Activated CD8-positive, alpha-beta memory T cell treated with anti-CD3 and anti-CD28 coated beads for 1 hour (primary cell): ENCODE results near the gene STAG1.
"Not testable (repeated sequence)": the region's sequence is repeated elsewhere in the genome, so short reads cannot be mapped to it uniquely, and the experiment has no call there.

Source experiments
- DNase-seq, 2 donors: peaks; one replicate each; pipeline ENCODE4 v3.0.0-alpha.2; 2020; ENCODE audit warnings: low read depth in 1 of 2; ENCODE audit errors: extremely low read depth in 1 of 2

STAG1 gene

DNA sequence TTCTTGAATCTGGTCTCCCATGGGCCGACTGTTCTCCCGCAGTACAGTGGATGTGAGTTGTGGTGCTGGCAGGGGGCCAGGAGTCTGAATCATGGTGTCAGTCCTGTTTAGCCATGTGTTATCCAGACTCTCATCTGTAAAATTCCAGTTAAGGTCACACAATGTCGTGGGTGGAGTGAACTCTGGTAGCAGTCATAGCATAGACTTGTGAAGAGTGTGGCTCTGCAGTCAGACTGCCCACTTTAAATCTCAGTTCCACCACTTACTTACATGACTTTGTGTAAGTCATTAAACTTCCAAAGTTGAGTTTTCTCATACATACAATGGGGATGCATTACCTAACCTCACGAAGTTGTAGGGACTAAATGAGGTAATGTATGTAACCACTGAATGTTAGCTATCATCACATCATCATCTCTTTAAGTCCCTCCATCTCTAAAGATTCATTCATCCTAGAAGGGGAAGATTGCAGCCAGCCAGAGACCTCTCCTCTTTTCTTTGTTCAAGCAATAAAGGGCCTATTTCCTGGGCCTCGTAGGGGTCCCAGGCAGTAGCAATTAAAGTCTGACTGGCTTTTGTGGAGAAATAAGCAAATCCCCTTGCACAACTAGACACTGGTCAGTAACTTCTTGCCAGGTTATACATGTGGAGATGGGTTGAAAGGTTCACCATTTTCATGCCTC lies 408.2 kb downstream of the STAG1 start:
- no peak for DNase-seq

DNA sequence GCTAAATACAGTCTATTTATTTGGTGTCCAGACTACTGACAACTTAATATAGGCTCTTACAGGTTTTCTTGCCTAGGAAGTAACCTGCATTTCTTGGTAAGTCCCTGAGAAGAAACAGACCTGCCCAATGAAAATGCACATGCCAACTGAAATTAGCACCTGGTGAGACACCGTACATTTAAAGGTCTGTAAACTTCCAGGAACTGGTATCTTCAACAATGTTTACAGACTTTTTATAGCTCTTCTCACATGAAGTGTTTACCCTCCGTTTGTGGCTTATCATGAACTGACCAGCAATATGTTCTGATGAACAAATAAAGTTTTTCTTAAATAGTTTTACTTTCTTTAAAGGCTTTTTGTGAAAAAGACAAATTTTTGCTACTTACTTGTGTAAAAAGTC lies 408.7 kb downstream of the STAG1 start:
- DNase-seq, result no peak

DNA sequence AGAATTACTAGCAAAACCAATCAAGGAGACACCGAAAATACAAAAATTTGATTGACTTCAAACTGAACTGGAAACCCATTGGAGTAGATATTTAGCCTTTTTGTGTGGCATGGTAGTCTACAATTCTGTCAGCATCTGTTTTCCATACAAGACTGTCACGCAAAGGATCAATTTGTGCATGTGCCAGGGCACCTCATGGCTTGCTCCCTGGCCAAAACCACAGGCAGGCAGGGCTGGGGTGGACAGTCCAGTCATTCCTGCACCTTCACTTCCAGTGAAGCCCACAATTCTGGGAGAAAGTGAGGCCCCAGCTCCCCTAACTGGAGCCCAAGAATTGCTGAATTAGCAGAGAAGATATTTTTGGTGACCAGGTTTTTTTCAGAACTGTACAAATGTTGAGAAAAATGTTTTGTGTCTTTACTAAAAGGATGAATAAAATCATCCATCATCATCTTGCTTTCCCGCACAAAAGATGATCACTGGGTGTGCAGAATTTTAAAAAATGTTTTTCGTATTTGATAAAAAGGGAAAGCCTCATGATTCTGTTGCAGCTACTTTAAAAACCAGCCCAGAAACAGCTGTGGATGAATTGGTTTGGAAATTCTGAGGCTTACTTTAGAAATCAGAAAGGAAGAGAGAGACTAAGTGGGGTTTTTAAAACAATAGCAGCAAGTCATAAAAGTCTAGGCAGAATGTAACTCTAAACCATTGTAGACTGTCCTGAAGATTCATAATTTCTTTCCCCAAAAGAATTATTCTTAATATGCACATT lies 415.7 kb downstream of the STAG1 start:
- DNase-seq, result no peak

DNA sequence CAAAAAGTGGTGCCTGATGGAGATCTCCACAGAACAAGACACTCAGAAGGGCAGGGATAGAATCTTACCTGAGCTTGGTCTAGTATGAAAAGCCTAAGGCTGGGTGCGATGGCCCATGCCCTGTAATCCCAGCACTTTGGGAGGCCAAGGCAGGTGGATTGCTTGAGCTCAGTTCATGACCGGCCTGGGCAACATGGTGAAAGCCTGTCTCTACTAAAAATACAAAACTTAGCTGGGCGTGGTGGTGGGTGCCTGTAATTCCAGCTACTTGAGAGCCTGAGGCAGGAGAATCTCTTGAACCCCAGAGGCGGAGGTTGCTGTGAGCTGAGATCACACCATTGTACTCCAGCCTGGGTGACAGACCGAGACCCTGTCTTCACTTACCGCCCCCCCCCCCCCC lies 417.5 kb downstream of the STAG1 start:
- DNase-seq, result not testable (repeated sequence)

DNA sequence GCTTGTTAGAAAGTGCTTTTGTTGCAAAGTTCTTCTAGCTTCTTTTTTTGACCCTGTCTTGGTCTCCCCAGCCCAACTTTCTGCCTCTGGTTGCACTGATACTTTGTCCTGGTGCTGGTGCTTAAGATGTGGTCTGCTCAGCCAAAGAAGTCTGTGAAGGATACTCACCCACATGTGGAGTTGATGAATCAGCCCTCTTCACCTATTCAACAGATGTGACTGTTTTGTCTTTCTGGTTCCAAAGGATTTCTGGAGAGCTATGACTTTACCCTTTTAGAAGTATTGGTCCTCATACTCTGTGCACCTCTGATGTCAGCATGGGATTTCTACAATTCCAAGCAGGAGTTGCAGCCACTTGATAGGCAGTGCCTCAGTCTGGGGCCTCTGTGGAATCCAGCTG lies 418.0 kb downstream of the STAG1 start:
- DNase-seq, result no peak

DNA sequence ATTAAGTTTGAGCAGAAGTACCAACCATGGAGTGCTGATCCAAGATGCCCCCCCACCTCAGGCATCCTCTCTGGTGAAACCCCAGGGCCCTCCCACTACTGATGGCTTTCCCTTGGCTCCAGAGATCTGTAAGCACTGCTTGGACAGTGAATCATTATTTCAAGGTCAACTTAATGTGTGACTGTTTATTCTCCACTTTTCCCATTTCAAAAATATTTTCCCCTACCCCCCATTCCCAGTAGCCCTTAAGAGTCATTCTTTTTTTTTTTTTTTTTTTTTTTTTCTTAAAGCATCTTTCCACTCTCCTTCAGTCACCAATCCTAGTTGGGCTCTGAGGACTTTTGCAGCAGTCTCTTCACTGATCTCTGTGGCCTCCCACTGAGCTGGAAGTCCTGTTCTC lies 419.4 kb downstream of the STAG1 start:
- DNase-seq, result no peak

DNA sequence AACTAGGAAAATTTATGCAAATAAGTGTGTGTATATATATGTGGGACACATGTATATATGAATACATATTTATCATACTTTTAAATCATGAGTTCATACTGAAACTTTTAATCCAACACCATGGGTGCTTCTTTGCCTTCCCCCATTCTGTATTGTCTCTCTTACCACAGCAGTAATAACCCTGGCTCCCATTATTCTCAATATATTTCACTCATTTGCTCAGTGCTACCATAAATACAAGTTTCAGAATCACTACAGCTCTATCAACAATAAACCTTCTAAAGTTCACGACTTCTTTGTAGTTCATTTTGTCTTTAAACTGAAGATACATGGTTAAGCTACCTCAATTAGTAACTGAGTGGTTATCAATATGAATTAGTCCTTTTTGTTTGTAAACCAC lies 419.9 kb downstream of the STAG1 start:
- DNase-seq, result no peak

DNA sequence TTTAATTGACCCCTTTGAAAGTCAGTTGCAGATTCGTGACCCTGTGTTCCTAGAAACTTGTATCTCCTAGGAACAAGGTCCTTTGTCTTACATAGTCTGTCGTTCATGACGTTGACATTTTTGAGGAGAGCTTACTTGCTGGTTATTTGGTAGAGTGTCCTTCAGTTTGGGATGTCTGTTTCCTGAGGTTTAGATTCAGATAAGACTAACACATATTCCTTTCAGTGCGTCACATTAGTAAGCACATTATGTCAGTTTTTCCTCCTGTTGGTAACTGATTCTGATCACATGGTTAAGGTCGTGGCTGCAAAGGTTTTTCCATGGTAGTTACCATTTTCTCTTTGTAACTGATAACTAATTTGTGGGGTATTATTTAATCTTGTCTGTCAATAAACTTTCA lies 421.3 kb downstream of the STAG1 start:
- no peak for DNase-seq

DNA sequence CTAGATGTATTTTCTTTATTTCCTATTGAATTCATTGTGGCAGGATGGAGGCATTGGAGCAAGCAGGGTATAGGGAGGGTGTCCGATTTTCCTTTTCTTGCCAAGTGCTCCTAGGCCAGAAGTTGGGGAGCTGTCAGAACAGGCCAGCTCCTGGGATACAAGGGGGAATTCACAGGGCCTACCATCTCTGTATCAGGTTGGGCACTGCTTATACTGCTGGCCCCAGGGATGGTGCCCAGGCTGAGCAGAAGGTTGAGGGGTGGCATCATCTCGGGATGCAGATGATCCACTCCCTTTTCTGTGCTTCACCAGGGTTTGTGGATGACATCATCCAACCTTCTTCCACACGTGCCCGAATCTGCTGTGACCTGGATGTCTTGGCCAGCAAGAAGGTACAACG lies 422.6 kb downstream of the STAG1 start:
- DNase-seq, result no peak

DNA sequence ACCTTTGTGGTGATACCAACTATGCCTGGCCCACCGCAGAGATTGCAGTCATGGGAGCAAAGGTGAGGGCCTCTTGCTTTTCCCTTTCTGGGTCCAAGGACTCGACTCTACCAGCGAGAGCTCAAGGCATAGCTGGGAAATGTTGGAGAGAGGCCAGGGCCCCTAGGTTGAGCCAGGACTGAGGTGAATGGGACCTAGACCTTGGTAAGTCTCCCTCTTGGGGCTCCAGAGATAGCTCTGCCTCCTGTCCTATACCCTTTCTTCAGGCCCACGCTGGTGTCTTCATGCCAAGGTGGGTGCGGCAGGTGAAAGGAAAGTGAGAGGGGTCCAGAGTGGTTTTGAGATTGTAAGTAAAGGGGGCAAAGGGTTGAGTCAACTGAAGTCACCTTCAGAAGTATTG lies 424.5 kb downstream of the STAG1 start:
- no peak for DNase-seq

DNA sequence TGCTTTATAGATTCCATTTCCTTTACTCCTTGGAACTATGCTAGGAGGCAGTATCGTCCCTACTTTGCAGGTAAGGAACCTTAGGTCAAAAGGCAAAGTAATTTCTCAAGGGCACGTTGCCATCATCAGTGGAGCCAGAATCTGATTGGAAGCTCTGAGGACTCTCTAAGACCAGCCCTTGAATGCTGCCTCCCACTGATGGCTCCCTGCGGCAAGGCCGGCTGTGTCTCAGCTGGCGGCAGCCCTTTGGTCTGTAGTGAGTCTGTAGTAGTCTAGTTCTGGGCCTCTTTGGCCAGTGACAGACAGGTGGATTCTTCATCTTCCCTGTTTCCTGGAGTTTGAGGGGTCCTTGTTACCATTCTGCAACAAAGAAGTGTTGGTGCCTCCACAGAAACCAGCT lies 425.9 kb downstream of the STAG1 start:
- no peak for DNase-seq

DNA sequence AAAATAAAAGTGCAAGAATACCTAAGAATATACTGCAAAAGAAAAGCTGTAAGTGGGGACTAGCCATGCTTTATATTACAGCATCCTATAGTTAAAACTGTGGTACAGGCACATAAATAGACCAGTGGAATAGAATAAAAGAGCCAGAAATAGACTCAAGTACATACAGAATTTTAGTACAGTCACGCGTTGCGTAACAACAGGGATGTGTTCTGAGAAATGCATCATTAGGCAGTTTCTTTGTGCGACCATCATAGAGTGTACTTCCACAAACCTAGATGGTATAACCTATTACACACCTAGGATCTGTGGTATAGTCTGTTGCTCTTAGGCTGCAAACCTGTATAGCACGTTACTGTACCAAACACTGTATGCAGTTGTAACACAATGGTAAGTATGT lies 440.2 kb downstream of the STAG1 start:
- no peak for DNase-seq

DNA sequence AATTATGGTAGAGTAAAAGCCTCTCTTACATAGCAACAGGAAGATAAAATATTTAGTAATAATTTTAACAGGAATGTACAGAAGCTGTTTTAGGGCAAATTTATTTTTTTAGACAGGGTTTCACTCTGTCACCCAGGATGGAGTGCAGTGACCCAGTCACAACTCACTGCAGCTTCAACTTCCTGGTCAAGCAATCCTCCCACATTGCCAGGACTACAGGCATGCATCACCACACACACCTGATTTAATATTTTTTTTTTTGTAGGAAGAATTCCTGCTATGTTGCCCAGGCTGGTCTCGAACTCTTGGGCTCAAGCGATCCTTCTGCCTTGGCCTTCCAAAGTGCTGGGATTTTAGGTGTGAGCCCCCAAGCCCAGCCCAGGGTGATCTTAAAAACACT lies 440.9 kb downstream of the STAG1 start:
- no peak for DNase-seq

DNA sequence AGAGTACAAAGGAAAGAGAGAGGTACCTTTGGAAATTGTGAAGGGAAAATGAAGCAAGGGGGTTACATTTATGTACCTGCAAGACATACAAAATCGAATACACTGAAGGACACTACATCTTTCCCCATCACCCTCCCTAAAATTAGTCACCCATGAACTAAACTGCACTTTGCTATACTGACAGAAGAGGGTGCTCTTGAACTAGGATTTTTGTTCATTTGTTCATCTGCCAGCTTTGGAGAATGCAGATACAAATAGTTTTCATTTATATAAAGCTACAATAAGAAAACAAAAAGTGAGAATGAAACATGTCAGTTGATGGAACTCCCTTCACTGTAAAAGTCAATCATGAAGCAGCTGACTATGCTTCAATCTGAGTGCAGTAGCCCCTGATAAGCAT lies 446.3 kb downstream of the STAG1 start:
- no peak for DNase-seq

DNA sequence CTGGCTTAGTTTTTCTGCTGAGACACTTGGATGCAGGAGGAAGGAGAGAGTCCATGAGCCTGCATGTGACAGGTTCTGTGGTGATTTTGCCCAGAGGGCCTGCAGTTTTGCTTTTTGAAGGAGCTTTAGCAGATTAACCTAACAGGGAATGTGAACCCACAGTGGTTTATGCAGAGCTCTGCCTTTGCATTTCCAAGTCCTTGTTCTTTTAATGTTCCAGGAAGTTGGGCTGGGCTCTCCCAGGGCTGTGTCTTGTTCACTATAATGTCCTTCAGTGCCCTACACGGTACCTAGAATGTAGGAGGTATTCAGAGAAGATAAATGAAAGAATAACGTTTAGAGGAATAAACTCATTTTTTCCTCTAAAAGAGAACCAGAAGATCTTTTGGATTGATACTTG lies 451.7 kb downstream of the STAG1 start:
- no peak for DNase-seq

DNA sequence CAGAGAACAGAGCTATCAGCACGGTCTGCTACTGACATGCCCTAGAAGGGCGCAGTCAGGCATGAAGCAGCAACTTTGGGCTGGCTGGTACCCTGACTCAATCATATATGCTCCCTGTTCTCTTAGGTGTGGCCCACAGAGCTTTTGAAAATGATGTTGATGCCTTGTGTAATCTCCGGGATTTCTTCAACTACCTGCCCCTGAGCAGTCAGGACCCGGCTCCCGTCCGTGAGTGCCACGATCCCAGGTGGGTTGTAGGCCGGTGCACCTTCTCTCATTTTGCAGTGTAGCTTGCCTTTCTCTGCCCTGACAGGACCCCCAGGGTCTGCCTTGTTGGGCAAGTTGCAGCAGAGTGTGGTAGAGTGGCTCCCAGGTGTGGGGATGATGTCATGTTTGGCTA lies 454.4 kb downstream of the STAG1 start:
- DNase-seq, result no peak

DNA sequence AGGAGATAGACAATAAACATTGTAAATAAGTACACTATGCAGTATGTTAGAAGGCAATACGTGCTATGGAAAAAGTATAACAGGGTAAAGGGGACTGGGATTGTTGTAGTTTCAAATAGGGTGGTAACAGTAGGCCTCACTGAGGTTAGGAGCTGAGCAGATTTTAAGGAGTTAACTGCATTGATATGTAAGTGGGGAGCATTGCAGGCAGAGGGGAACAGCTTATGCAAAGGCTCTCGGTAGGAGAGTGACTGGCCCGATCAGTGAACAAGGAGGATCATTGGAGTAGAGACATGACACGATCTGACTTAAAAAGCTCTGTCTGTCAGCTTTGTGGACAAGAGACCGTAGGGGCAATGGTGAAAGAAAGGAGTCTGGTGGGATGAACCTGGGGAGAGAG lies 455.2 kb downstream of the STAG1 start:
- no peak for DNase-seq

DNA sequence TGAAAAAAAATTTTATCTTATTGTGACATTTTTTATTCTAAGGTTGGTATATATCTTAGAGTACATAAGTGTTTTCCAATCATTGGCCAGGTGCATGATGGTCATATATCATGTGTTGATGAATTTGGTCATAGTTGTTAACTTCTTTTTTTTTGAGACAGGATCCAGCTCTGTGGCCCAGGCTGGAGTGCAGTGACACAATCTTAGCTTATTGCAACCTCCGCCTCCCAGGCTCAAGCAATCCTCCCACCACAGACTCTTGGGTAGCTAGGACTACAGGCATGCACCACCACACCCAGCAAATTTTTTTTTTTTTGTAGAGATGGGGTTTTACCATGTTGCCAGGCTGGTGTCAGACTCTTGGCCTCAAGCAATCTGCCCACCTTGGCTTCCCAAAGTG lies 458.0 kb downstream of the STAG1 start:
- DNase-seq, result no peak

DNA sequence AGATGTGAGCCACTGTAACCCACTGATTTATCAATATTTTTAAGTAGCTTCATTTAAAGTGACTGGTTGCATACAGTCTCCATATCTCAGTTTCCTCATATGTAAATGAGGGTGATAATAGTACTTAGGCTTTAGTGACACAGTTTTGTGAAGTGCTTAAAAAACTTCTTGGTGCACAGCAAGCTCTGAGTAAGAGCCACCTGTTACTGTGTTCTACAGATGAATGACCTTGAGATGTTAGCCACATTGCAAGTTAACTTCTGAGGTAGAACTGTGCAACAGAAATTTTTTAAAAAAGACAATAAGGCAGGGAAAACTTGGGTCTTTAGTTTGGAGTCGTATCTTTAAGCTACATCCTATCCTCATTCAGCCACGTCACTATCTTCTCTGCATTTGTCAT lies 458.9 kb downstream of the STAG1 start:
- no peak for DNase-seq

DNA sequence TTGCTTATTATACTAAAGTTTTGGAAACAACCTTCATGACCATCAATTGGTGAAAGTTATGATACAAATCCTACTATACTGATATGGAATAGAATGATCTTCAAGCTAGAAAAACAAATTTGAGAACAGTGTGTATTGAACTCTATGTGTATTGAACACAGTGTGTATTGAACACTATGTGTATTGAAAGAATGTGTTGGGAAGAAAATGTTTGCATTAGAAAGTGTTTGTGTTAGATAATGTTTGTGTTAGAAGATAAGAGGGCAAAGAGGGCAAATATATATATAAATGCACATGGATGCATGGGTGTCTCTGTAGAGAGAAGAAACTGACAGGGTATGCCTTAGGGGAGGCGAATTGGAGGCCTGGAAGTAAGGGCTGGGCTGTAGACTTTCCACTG lies 459.7 kb downstream of the STAG1 start:
- no peak for DNase-seq

DNA sequence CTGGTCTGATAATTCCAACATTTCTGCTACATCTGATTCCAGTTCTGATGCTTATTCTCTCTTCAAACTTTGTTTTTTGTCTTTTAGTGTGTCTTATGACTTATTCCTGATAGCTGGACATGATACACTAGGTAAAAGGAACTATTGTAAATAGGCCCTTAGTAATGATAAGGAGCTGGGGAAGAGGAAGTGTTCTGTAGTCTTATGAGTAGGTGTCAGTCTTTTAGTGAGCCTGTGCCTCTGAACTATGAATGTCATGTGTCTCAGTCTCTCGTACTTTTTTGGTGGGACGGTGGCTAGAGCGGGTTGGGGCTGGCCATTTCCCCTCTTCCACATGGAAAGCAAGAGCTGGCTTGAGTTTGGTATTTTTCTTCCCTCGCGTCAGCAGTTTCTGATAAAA lies 460.9 kb downstream of the STAG1 start:
- no peak for DNase-seq
